ENCODE data around the gene PAN3.
"Not testable (repeated sequence)": the region's sequence is repeated elsewhere in the genome, so short reads cannot be mapped to it uniquely, and the experiment has no call there.

The PAN3 gene

DNA sequence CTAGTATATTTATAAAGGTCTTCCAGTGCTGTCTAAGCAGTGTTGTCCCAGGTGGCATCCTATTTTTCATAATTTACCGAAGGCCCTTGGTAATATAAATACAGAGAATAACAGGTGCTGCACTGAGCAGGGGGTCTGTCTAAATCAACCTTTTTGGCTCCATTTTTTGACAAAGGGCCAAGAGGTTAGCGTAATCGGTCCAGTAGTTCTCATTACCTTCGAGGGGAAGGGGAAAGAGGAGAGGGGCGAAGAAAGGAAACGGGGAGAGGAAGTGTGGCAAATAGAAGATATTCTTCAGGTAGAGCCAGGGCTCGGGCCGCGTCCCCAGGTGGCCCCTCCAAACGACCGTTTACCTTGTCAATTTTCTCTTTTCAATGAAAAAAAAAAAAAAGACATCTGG lies 749 bp upstream of the PAN3 start:
- Histone ChIP-seq H3K27me3 (ENCODE audit: insufficient read depth, poor library complexity, severe bottlenecking) (no peaks in the 10 kb centered on the region), H3K27ac (replicated peaks) (peak overlapping the region; percentile 99), H3K4me3 (replicated peaks; ENCODE audit: insufficient read depth, low read length) (peak overlapping the region; percentile 67)
- TF ChIP-seq GABPA (IDR thresholded peaks at IDR 0.05; ENCODE audit: low read depth) (no peak), SPI1 (IDR thresholded peaks at IDR 0.05; ENCODE audit: borderline replicate concordance, low read depth) (peak; percentile 43; the same call in 1 of the 2 replicates)
- TF ChIP-seq, protein P1, sequence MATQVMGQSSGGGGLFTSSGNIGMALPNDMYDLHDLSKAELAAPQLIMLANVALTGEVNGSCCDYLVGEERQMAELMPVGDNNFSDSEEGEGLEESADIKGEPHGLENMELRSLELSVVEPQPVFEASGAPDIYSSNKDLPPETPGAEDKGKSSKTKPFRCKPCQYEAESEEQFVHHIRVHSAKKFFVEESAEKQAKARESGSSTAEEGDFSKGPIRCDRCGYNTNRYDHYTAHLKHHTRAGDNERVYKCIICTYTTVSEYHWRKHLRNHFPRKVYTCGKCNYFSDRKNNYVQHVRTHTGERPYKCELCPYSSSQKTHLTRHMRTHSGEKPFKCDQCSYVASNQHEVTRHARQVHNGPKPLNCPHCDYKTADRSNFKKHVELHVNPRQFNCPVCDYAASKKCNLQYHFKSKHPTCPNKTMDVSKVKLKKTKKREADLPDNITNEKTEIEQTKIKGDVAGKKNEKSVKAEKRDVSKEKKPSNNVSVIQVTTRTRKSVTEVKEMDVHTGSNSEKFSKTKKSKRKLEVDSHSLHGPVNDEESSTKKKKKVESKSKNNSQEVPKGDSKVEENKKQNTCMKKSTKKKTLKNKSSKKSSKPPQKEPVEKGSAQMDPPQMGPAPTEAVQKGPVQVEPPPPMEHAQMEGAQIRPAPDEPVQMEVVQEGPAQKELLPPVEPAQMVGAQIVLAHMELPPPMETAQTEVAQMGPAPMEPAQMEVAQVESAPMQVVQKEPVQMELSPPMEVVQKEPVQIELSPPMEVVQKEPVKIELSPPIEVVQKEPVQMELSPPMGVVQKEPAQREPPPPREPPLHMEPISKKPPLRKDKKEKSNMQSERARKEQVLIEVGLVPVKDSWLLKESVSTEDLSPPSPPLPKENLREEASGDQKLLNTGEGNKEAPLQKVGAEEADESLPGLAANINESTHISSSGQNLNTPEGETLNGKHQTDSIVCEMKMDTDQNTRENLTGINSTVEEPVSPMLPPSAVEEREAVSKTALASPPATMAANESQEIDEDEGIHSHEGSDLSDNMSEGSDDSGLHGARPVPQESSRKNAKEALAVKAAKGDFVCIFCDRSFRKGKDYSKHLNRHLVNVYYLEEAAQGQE (IDR thresholded peaks at IDR 0.05; ENCODE audit: insufficient replicate concordance, low read depth): no peak
- DNase-seq (ENCODE audit: low read depth in 1 of 2, low spot score in 1 of 2): no peak

DNA sequence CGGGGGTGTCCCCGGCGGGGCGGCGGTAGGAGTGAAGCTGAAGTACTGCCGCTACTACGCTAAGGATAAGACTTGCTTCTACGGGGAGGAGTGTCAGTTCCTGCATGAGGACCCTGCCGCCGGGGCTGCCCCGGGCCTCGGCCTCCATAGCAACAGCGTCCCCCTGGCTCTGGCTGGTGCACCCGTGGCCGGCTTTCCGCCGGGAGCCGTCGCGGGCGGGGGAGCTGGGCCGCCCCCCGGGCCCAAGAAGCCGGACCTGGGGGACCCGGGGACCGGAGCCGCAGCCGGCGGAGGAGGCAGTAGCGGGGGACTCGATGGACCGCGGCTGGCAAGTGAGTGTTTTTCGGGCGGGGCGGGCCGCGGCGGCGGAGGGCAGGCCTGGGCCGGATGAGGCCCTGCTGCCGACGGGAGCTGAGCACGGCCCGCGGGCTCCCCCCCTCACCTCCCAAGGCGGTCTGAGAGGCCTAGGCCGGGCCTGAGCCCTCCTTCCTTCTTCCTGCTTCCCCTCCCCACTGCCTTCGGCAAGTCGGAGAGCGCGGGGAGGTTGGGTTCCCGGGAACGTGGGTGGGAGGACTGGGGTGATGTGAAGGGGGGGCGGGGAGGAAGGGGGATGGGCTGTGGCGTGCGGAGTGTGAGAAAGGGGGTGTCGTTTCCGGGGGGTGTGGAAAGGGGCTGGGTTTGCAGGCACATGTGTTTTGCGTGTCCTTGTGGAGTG lies 568 bp downstream of the PAN3 start:
- Histone ChIP-seq H3K27me3 (ENCODE audit: insufficient read depth, poor library complexity, severe bottlenecking) (no peaks in the 10 kb centered on the region), H3K27ac (replicated peaks) (peak overlapping the region; percentile 99), H3K4me3 (replicated peaks; ENCODE audit: insufficient read depth, low read length) (peak overlapping the region; percentile 67)
- DNase-seq (ENCODE audit: low read depth in 1 of 2, low spot score in 1 of 2): peak; percentile 95 to 98
- TF ChIP-seq POLR2AphosphoS5 (IDR thresholded peaks at IDR 0.05; ENCODE audit: low read depth) (peak; percentile 73), GABPA (IDR thresholded peaks at IDR 0.05; ENCODE audit: low read depth) (no peak), SPI1 (IDR thresholded peaks at IDR 0.05; ENCODE audit: borderline replicate concordance, low read depth) (no peak)
- TF ChIP-seq, protein P2, sequence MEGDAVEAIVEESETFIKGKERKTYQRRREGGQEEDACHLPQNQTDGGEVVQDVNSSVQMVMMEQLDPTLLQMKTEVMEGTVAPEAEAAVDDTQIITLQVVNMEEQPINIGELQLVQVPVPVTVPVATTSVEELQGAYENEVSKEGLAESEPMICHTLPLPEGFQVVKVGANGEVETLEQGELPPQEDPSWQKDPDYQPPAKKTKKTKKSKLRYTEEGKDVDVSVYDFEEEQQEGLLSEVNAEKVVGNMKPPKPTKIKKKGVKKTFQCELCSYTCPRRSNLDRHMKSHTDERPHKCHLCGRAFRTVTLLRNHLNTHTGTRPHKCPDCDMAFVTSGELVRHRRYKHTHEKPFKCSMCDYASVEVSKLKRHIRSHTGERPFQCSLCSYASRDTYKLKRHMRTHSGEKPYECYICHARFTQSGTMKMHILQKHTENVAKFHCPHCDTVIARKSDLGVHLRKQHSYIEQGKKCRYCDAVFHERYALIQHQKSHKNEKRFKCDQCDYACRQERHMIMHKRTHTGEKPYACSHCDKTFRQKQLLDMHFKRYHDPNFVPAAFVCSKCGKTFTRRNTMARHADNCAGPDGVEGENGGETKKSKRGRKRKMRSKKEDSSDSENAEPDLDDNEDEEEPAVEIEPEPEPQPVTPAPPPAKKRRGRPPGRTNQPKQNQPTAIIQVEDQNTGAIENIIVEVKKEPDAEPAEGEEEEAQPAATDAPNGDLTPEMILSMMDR (IDR thresholded peaks at IDR 0.05; ENCODE audit: insufficient read depth, low read length): no peak
- TF ChIP-seq, protein P1 (IDR thresholded peaks at IDR 0.05; ENCODE audit: insufficient replicate concordance, low read depth): no peak

DNA sequence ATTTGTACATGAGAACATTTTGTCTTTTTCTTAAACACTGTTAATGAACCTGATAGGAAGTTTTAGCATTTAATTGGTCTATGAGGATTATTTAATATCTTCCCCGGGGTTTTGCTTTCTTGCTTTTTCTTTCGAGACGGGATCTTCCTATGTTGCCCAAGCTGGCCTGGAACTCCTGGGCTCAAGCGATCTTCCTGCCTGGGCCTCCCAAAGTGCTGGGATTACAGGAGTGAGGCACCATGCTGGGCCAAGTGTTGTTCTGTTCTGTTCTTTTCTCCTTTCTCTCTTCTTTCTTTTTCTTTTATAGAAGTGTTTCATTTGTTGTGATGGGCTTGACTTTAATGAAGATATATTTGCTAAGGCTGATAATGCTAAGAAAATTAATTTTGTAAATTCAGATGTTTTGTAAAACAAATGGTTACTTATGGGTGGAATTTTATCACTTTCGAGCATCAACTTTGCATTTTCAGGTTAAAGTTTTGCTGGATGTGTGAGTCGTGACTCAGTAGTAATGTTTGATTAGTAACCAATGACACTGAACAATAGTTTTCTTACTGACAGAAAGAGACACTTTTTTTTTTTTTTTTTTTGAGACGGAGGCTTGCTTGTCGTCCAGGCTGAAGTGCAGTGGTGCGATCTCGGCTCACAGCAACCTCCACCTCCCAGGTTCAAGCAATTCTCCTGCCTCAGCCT lies 2.2 kb downstream of the PAN3 start:
- peak overlapping the region; percentile 67 for H3K4me3 ChIP-seq (replicated peaks; ENCODE audit: insufficient read depth, low read length)
- DNase-seq (ENCODE audit: low read depth in 1 of 2, low spot score in 1 of 2): no peak
- H3K27me3 ChIP-seq (ENCODE audit: insufficient read depth, poor library complexity, severe bottlenecking): no peaks in the 10 kb centered on the region
- H3K27ac ChIP-seq (replicated peaks): peak overlapping the region; percentile 99
- TF ChIP-seq, protein P2 (IDR thresholded peaks at IDR 0.05; ENCODE audit: insufficient read depth, low read length): no peak
- TF ChIP-seq, protein P1 (IDR thresholded peaks at IDR 0.05; ENCODE audit: insufficient replicate concordance, low read depth): no peak
- no peak for TF ChIP-seq POLR2AphosphoS5 (IDR thresholded peaks at IDR 0.05; ENCODE audit: low read depth)
- no peak for TF ChIP-seq SPI1 (IDR thresholded peaks at IDR 0.05; ENCODE audit: borderline replicate concordance, low read depth)
- no peak for TF ChIP-seq GABPA (IDR thresholded peaks at IDR 0.05; ENCODE audit: low read depth)

DNA sequence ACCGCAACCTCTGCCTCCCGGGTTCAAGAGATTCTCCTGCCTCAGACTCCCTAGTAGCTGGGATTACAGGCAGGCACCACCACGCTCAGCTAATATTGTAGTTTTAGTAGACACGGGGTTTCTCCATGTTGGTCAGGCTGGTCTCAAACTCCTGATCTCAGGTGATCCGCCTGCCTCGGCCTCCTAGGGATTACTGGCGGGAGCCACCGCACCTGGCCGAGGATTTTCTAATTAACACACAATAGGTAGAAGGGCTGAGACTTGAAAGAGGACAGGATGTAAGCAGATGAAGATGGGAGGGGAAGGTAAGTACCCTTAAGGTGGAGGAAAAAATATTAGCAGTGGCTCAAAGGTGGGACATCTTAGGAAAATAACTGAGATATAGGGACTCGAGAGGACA lies 3.2 kb downstream of the PAN3 start:
- not testable (repeated sequence) for DNase-seq (ENCODE audit: low read depth in 1 of 2, low spot score in 1 of 2); H3K27me3 ChIP-seq (ENCODE audit: insufficient read depth, poor library complexity, severe bottlenecking); H3K4me3 ChIP-seq (replicated peaks; ENCODE audit: insufficient read depth, low read length); H3K27ac ChIP-seq (replicated peaks)
